Suprapubic skin (tissue), 4 donors: ENCODE measurements around the gene PRCC. TPM values are rescaled to one million over a fixed set of nuclear protein-coding genes. Genes with fewer than 3 reads are reported as not detected.

Experiments
- DNase-seq, 2 donors: peaks; one replicate each; pipeline ENCODE4 v3.0.0-alpha.2; 2019; ENCODE audit warnings: low spot score in 2 of 2
- H3K27ac ChIP-seq: fragments of 200-600 bp; sonication (generic); one replicate; pipeline ENCODE4 v1.5.1; 2019
- H3K27me3 ChIP-seq: fragments of 200-600 bp; sonication (generic); one replicate; pipeline ENCODE4 v1.5.1; 2019
- H3K36me3 ChIP-seq: fragments of 200-600 bp; sonication (generic); one replicate; pipeline ENCODE4 v1.5.1; 2019
- H3K4me1 ChIP-seq: fragments of 200-600 bp; sonication (generic); one replicate; pipeline ENCODE4 v1.5.1; 2019
- H3K4me3 ChIP-seq: fragments of 200-600 bp; sonication (generic); one replicate; pipeline ENCODE4 v1.5.1; 2019; ENCODE audit warnings: mild to moderate bottlenecking
- H3K9me3 ChIP-seq: fragments of 200-600 bp; sonication (generic); one replicate; pipeline ENCODE4 v1.5.1; 2019
- CTCF ChIP-seq, 2 donors: fragments of 200-600 bp in 1 of 2; fragments of 450-650 bp in 1 of 2; sonication (generic) in 1 of 2; IDR thresholded peaks; one replicate each; pipeline ENCODE4 v1.5.1; 2016 to 2019; ENCODE audit warnings: antibody characterized with exemption in 2 of 2, mild to moderate bottlenecking in 1 of 2, moderate library complexity in 1 of 2
- EP300 ChIP-seq: sonication (generic); formaldehyde crosslinking; IDR thresholded peaks from one replicate; pipeline ENCODE4 v1.6.1; 2017; ENCODE audit warnings: antibody characterized with exemption
- POLR2A ChIP-seq, 2 donors: fragments of 450-650 bp; IDR thresholded peaks; one replicate each; pipeline ENCODE4 v1.6.1; 2017; ENCODE audit warnings: antibody characterized with exemption in 2 of 2, mild to moderate bottlenecking in 2 of 2, moderate library complexity in 2 of 2
- POLR2AphosphoS5 ChIP-seq, 3 donors: sonication (generic); formaldehyde crosslinking; IDR thresholded peaks; one replicate each; pipeline ENCODE4 v1.6.1; 2017; ENCODE audit warnings: antibody characterized with exemption in 3 of 3
- WGBS: methylation state at CpG from one replicate; pipeline ENCODE4 v1.1.5; 2018; 5-methylcytosine and 5-hydroxymethylcytosine counted together
- total RNA-seq, 4 donors: library from RNA; depleted of rRNA; stranded (reverse); fragments of >200 nt; gene quantifications; one replicate each; pipeline ENCODE4 v1.1.0, GENCODE V29; 2016

PRCC gene
- total RNA-seq, 4 donors from 2014 or later, result 39.1 to 50.1 (median 43.3) TPM

GRCh38 chr1:156840186-156840897 is 73.0 kb downstream of the PRCC start:
- Histone ChIP-seq H3K4me3 (no peak overlapping the region), H3K9me3 (no peaks in the 10 kb centered on the region), H3K27ac (no peak overlapping the region), H3K27me3 (peaks cover 89% of the 10 kb centered on the region), H3K36me3 (no peaks in the 10 kb centered on the region), H3K4me1 (peaks cover 9% of the 10 kb centered on the region)
- TF ChIP-seq EP300, result no peak
- TF ChIP-seq POLR2AphosphoS5 (IDR thresholded peaks at IDR 0.05), result no peak
- TF ChIP-seq CTCF (IDR thresholded peaks at IDR 0.05), result no peak
- no peak for TF ChIP-seq POLR2A (IDR thresholded peaks at IDR 0.05)
- DNase-seq, result no peak
- 68% methylated on average over 8 of the region's 8 CpGs for WGBS

GRCh38 chr1:156840898-156841279 is 73.6 kb downstream of the PRCC start:
- no peaks in the 10 kb centered on the region for H3K36me3 ChIP-seq
- H3K4me3 ChIP-seq, result no peak overlapping the region
- 56% methylated on average over 5 of the region's 14 CpGs for WGBS
- peaks cover 13% of the 10 kb centered on the region for H3K4me1 ChIP-seq
- TF ChIP-seq POLR2AphosphoS5 (IDR thresholded peaks at IDR 0.05) (no peak), CTCF (IDR thresholded peaks at IDR 0.05) (no peak), EP300 (no peak), POLR2A (IDR thresholded peaks at IDR 0.05) (no peak)
- peaks cover 92% of the 10 kb centered on the region for H3K27me3 ChIP-seq
- DNase-seq, result no peak
- no peaks in the 10 kb centered on the region for H3K9me3 ChIP-seq
- H3K27ac ChIP-seq, result no peak overlapping the region

- Histone ChIP-seq H3K4me1 (peaks cover 13% of the 10 kb centered on the region), H3K27ac (no peak overlapping the region), H3K36me3 (no peaks in the 10 kb centered on the region), H3K4me3 (no peak overlapping the region), H3K27me3 (peaks cover 92% of the 10 kb centered on the region), H3K9me3 (no peaks in the 10 kb centered on the region)
- WGBS, result 79% methylated on average over 10 of the region's 16 CpGs
- TF ChIP-seq POLR2A (IDR thresholded peaks at IDR 0.05), result no peak
- no peak for TF ChIP-seq EP300
- no peak for TF ChIP-seq CTCF (IDR thresholded peaks at IDR 0.05)
- TF ChIP-seq POLR2AphosphoS5 (IDR thresholded peaks at IDR 0.05), result no peak
- no peak for DNase-seq
Measured at GRCh38 chr1:156841295-156841855, 74.0 kb downstream of the PRCC start.

- 77% methylated on average over 9 of the region's 9 CpGs for WGBS
- TF ChIP-seq POLR2AphosphoS5 (IDR thresholded peaks at IDR 0.05) (no peak), CTCF (IDR thresholded peaks at IDR 0.05) (no peak), POLR2A (IDR thresholded peaks at IDR 0.05) (no peak), EP300 (no peak)
- peaks cover 96% of the 10 kb centered on the region for H3K27me3 ChIP-seq
Measured at GRCh38 chr1:156842618-156843300, 75.4 kb downstream of the PRCC start.

GRCh38 chr1:156844102-156844501 is 76.8 kb downstream of the PRCC start:
- H3K9me3 ChIP-seq, result no peaks in the 10 kb centered on the region
- 56% methylated on average over 6 of the region's 6 CpGs for WGBS

More at GRCh38 chr1:156842618-156843300, 75.4 kb downstream of the PRCC start:
- no peak overlapping the region for H3K4me3 ChIP-seq
- H3K36me3 ChIP-seq, result no peaks in the 10 kb centered on the region
- H3K9me3 ChIP-seq, result no peaks in the 10 kb centered on the region
- peaks cover 13% of the 10 kb centered on the region for H3K4me1 ChIP-seq
- no peak overlapping the region for H3K27ac ChIP-seq
- DNase-seq, result no peak

More at GRCh38 chr1:156844102-156844501, 76.8 kb downstream of the PRCC start:
- TF ChIP-seq EP300, result no peak
- no peak for TF ChIP-seq POLR2AphosphoS5 (IDR thresholded peaks at IDR 0.05)
- no peak for TF ChIP-seq POLR2A (IDR thresholded peaks at IDR 0.05)
- no peak for TF ChIP-seq CTCF (IDR thresholded peaks at IDR 0.05)
- no peak for DNase-seq
- Histone ChIP-seq H3K27ac (no peak overlapping the region), H3K4me1 (peaks cover 18% of the 10 kb centered on the region), H3K36me3 (no peaks in the 10 kb centered on the region), H3K4me3 (no peak overlapping the region), H3K27me3 (peaks cover 96% of the 10 kb centered on the region)
